Neural cell (in vitro differentiated cells): Measurements from ENCODE around the gene CCNG2. TPM values are rescaled to one million over a fixed set of nuclear protein-coding genes. Genes with fewer than 3 reads are reported as not detected.

Experiments
- H2AFZ ChIP-seq: fragments of 200-600, 300-800 bp; sonication (generic), shearing (Covaris generic); 2 replicates; pipeline ENCODE4 v1.6.0; 2014; ENCODE audit warnings: low read depth, mild to moderate bottlenecking, antibody characterized with exemption, low read length, moderate library complexity
- H3F3A ChIP-seq: fragments of 200-600 bp; shearing (Covaris generic); 2 replicates; pipeline ENCODE4 v1.6.1; 2016; ENCODE audit warnings: mild to moderate bottlenecking, moderate library complexity, mixed read lengths, antibody characterized with exemption, low read length; ENCODE audit not compliant: insufficient read depth, poor library complexity, severe bottlenecking
- H3K27ac ChIP-seq: fragments of 200-600, 300-800 bp; sonication (generic), shearing (Covaris generic); 2 replicates; pipeline ENCODE4 v1.5.1; 2014; ENCODE audit warnings: mild to moderate bottlenecking, low read length, moderate library complexity
- H3K27me3 ChIP-seq: fragments of 300-800, 200-600 bp; sonication (generic), shearing (Covaris generic); 2 replicates; pipeline ENCODE4 v1.6.0; 2014; ENCODE audit warnings: mild to moderate bottlenecking, low read depth, low read length, moderate library complexity; ENCODE audit not compliant: insufficient read depth
- H3K36me3 ChIP-seq: fragments of 300-800, 200-600 bp; sonication (generic), shearing (Covaris generic); 2 replicates; pipeline ENCODE4 v1.5.1; 2014; ENCODE audit warnings: mild to moderate bottlenecking, antibody characterized with exemption, low read length, moderate library complexity; ENCODE audit not compliant: insufficient read depth
- H3K4me2 ChIP-seq: fragments of 300-800, 200-600 bp; sonication (generic), shearing (Covaris generic); 2 replicates; pipeline ENCODE4 v1.6.0; 2014; ENCODE audit warnings: mild to moderate bottlenecking, low read length
- H3K4me3 ChIP-seq: fragments of 300-800, 200-600 bp; sonication (generic), shearing (Covaris generic); 2 replicates; pipeline ENCODE4 v1.5.1; 2014; ENCODE audit warnings: mild to moderate bottlenecking, low read length, moderate library complexity
- H3K79me2 ChIP-seq: fragments of 200-600 bp; shearing (Covaris generic); replicated peaks from 2 replicates; pipeline ENCODE4 v1.6.0; 2014; ENCODE audit warnings: mild to moderate bottlenecking, low read length, moderate library complexity; ENCODE audit not compliant: insufficient read depth
- H3K9ac ChIP-seq: fragments of 300-800, 200-600 bp; sonication (generic), shearing (Covaris generic); 2 replicates; pipeline ENCODE4 v1.6.1; 2016; ENCODE audit warnings: mild to moderate bottlenecking, low read length, mixed read lengths
- H3K9me2 ChIP-seq: fragments of 200-600 bp; shearing (Covaris generic); 2 replicates; pipeline ENCODE4 v1.6.1; 2016; ENCODE audit warnings: mild to moderate bottlenecking, low read length, mixed read lengths; ENCODE audit not compliant: insufficient read depth
- H3K9me3 ChIP-seq: fragments of 200-600, 300-800 bp; sonication (generic), shearing (Covaris generic); 2 replicates; pipeline ENCODE4 v1.6.1; 2016; ENCODE audit warnings: mild to moderate bottlenecking, mixed run types, low read length, moderate library complexity, mixed read lengths
- H4K20me1 ChIP-seq: fragments of 200-600 bp; shearing (Covaris generic); 2 replicates; pipeline ENCODE4 v1.6.1; 2016; ENCODE audit warnings: mild to moderate bottlenecking, mixed run types; ENCODE audit not compliant: insufficient read depth
- EP300 ChIP-seq: fragments of 450-650 bp; conservative IDR thresholded peaks from 2 replicates; pipeline ENCODE4 v1.6.1; 2014; ENCODE audit warnings: antibody characterized with exemption, mild to moderate bottlenecking, moderate library complexity; ENCODE audit not compliant: poor library complexity, severe bottlenecking
- EZH2 ChIP-seq: fragments of 200-600, 300-800 bp; shearing (Covaris generic), sonication (generic); IDR thresholded peaks from 2 replicates; pipeline ENCODE4 v1.6.1; 2014; ENCODE audit warnings: antibody characterized with exemption, low read length, borderline replicate concordance, mild to moderate bottlenecking; ENCODE audit not compliant: insufficient read depth, poor library complexity, severe bottlenecking
- MXI1 ChIP-seq: fragments of 450-650 bp; conservative IDR thresholded peaks from 2 replicates; pipeline ENCODE4 v1.6.1; 2014; ENCODE audit warnings: antibody characterized with exemption, mild to moderate bottlenecking; ENCODE audit not compliant: poor library complexity, severe bottlenecking
- POLR2AphosphoS5 ChIP-seq: IDR thresholded peaks from 2 replicates; pipeline ENCODE4 v1.6.1; 2012
- RAD21 ChIP-seq: fragments of 450-650 bp; conservative IDR thresholded peaks from 2 replicates; pipeline ENCODE4 v1.6.1; 2014; ENCODE audit warnings: antibody characterized with exemption, mild to moderate bottlenecking, moderate library complexity
- REST ChIP-seq: IDR thresholded peaks from 2 replicates; pipeline ENCODE4 v1.6.1; 2012; ENCODE audit warnings: borderline replicate concordance
- SMC3 ChIP-seq: fragments of 450-650 bp; conservative IDR thresholded peaks from 2 replicates; pipeline ENCODE4 v1.6.1; 2014; ENCODE audit warnings: antibody characterized with exemption, mild to moderate bottlenecking, moderate library complexity; ENCODE audit not compliant: poor library complexity
- TAF1 ChIP-seq: IDR thresholded peaks from 2 replicates; pipeline ENCODE4 v1.6.1; 2012; ENCODE audit warnings: low read depth
- polyA minus RNA-seq: library from RNA; depleted of rRNA, polyadenylated mRNA; stranded (reverse); fragments of >200 nt; gene quantifications from 2 replicates; pipeline ENCODE4 v1.2.3, GENCODE V29; 2014
- polyA plus RNA-seq: library from polyadenylated mRNA; depleted of rRNA; stranded (reverse); fragments of >200 nt; gene quantifications from 2 replicates; pipeline ENCODE4 v1.2.3, GENCODE V29; 2014
- TF ChIP-seq, protein P1 (sequence below): fragments of 450-650 bp; IDR thresholded peaks from 2 replicates; pipeline ENCODE4 v1.5.1; 2014; ENCODE audit warnings: antibody characterized with exemption, mild to moderate bottlenecking, moderate library complexity; ENCODE audit not compliant: poor library complexity, severe bottlenecking

CCNG2 gene, protein sequence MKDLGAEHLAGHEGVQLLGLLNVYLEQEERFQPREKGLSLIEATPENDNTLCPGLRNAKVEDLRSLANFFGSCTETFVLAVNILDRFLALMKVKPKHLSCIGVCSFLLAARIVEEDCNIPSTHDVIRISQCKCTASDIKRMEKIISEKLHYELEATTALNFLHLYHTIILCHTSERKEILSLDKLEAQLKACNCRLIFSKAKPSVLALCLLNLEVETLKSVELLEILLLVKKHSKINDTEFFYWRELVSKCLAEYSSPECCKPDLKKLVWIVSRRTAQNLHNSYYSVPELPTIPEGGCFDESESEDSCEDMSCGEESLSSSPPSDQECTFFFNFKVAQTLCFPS
- polyA plus RNA-seq (132 and 133 TPM in 2 replicates), polyA minus RNA-seq (201 and 242 TPM in 2 replicates)

DNA sequence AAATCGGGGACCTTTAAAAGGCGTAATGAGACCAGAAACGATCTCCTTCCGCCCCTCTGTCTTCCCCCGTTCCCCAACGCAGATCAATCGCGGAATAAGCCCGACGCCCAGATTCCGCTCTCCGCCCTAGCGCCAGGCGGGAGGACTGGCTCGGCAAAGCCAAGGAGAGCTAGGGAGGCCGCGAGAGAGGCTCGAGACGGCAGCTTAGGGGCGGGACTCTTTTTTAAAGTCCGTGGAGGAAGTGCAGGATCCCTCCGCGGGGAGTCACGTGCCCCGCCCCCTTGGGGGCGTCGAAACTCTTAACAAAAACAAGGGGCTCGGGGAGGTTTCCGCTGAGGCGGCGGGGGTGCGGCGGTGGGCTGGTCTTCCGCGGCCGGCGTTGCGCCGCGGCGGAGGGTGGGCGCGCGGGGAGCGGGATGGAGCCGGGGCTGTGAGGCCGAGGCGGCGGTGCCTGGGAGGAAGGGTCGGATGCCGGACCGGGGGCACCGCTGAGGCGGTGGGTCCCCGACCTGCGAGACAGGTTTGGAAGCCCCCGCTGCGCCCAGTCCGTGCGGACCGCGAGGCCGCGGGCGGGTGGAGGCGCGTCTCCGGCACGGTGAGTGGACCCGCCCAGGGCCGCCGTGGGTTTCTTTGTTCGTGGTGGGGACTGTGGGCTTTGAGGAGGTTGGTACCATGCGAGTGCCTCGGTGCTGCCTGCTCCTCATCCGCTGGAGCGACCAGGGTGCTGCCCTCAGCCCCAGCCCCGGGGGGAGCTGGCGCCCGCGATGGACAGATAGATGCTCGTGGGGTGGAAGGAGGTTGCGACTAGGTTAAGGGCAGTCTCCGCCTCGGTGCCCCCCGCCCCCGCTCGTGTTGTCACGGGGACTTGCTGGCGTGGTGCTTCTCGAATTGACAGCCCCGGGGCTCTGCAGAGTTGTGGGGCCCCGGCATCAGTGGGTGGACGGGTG, at the start of gene CCNG2:
Gene CCNG2, plus strand, starts transcription at position 296 of the 947 bp plus-strand sequence. CDS start 1,326 bp downstream, outside the sequence.
- Histone ChIP-seq H3K9me3 (no peaks in the 10 kb centered on the region), H3K36me3 (no peaks in the 10 kb centered on the region), H3K4me3 (peak within 1 kb of the TSS; percentile 93), H3F3A (no peaks in the 10 kb centered on the region), H3K27me3 (no peaks in the 10 kb centered on the region), H3K27ac (peak within 1 kb of the TSS; percentile 97), H4K20me1 (peaks cover 7% of the 10 kb centered on the region), H3K9ac (peak within 1 kb of the TSS; percentile 100), H2AFZ (peak within 1 kb of the TSS; percentile 73), H3K4me2 (peak within 1 kb of the TSS; percentile 85), H3K9me2 (no peaks in the 10 kb centered on the region), H3K79me2 (peaks cover 49% of the 10 kb centered on the region)
- peak; percentile 96 for TF ChIP-seq POLR2AphosphoS5
- TF ChIP-seq MXI1, result peak; percentile 97
- TF ChIP-seq SMC3, result peak; percentile 22
- TF ChIP-seq EP300, result peak; percentile 83
- TF ChIP-seq EZH2, result no peak
- peak; percentile 62 for TF ChIP-seq REST
- TF ChIP-seq, protein P1, sequence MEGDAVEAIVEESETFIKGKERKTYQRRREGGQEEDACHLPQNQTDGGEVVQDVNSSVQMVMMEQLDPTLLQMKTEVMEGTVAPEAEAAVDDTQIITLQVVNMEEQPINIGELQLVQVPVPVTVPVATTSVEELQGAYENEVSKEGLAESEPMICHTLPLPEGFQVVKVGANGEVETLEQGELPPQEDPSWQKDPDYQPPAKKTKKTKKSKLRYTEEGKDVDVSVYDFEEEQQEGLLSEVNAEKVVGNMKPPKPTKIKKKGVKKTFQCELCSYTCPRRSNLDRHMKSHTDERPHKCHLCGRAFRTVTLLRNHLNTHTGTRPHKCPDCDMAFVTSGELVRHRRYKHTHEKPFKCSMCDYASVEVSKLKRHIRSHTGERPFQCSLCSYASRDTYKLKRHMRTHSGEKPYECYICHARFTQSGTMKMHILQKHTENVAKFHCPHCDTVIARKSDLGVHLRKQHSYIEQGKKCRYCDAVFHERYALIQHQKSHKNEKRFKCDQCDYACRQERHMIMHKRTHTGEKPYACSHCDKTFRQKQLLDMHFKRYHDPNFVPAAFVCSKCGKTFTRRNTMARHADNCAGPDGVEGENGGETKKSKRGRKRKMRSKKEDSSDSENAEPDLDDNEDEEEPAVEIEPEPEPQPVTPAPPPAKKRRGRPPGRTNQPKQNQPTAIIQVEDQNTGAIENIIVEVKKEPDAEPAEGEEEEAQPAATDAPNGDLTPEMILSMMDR, result peak; percentile 26
- no peak for TF ChIP-seq TAF1
- peak; percentile 29 for TF ChIP-seq RAD21

DNA sequence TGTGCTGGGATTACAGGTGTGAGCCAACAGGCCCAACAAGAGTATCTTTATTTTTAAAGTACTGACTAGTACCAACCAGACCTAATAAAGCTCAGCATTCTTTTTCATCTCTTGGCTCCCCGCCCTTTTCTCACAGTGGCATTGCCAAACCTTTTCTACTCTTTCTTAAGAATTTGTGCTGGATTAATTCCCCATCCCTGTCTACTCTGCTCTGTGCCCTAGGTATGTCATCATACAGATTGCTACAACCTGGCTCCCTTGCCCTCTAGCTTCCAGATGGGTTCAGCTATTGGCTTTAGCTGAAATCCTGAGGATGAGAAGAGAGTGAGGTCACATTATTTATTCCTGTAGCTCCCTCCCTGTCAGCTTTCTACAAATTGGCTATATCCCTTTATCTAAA, 46.3 kb upstream of the CCNG2 start:
- Histone ChIP-seq H4K20me1 (no peaks in the 10 kb centered on the region), H3K4me2 (no peak overlapping the region), H3K9ac (no peak overlapping the region), H3K9me2 (no peaks in the 10 kb centered on the region), H3K79me2 (no peaks in the 10 kb centered on the region), H3K36me3 (no peaks in the 10 kb centered on the region), H3K4me3 (no peak overlapping the region), H3K9me3 (no peaks in the 10 kb centered on the region), H3K27me3 (no peaks in the 10 kb centered on the region), H2AFZ (no peak overlapping the region), H3F3A (no peaks in the 10 kb centered on the region), H3K27ac (no peak overlapping the region)
- TF ChIP-seq TAF1 (no peak), EZH2 (no peak), SMC3 (no peak), MXI1 (no peak), RAD21 (no peak), REST (no peak), POLR2AphosphoS5 (no peak), EP300 (no peak)
- TF ChIP-seq, protein P1, result no peak
